ENCODE measurements around the gene MCRIP1. TPM values are rescaled to one million over a fixed set of nuclear protein-coding genes. Genes with fewer than 3 reads are reported as not detected.

The MCRIP1 gene
- total RNA-seq, 4 donors from 2014 or later: 55.2 to 88.6 (median 83.7) TPM

DNA sequence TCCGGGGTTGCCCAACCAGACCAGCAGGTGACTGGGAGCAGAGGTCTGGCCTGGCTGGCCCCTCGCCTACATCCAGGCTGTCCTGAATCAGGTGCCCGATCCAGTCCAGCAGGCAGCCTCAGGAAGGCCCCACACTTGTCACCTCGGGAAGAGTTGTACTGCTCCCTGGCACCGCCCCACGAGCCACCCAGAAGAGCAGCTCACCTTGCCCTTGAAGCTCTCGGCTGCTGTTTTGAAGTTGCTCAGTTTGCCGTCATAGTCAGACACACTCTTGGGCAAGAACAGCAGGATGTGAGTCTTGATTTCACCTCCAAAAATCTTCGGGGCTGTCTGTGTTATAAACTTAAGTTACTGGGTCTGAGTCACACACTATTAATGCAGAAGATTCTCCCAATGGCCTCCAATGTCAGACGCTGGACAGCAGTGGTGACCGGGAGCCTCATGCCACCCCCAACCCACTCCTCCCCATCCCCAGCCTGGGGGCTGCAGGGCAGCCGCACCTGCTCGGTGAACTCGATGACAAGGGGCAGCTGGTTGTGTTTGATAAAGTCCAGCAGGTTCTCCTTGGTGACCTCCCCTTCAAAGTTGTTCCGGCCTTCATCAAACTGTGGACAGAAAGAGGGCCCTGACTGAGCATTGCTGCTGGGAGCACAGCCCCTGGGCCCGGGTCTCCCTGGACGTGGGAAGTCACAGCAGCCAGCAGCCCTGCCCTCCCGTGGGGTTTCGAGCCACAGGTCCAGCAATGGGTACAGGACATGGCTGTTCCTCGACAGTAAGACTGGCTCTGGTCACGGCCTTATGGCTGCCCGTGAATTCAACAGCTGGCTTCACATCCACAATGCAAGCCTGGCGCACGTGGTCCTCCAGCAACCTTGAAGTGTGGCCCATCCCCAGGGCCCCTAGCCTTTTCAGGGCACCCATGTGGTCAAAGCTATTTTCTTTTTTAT lies 13.9 kb upstream of the MCRIP1 start:
- H3K4me3 ChIP-seq (replicated peaks in 1 of 3): no peak overlapping the region
- WGBS, 2 donors: 85 to 96% methylated on average over 13 to 19 of the region's 24 CpGs
- H3K36me3 ChIP-seq: peaks cover 53 to 72% of the 10 kb centered on the region in 2 donors
- intact Hi-C loops (cut with DNase I): no loop called here
- H3K27me3 ChIP-seq: no peaks in the 10 kb centered on the region
- no peak overlapping the region for H3K27ac ChIP-seq
- no peak for TF ChIP-seq POLR2A (IDR thresholded peaks at IDR 0.05)
- TF ChIP-seq, protein P1, sequence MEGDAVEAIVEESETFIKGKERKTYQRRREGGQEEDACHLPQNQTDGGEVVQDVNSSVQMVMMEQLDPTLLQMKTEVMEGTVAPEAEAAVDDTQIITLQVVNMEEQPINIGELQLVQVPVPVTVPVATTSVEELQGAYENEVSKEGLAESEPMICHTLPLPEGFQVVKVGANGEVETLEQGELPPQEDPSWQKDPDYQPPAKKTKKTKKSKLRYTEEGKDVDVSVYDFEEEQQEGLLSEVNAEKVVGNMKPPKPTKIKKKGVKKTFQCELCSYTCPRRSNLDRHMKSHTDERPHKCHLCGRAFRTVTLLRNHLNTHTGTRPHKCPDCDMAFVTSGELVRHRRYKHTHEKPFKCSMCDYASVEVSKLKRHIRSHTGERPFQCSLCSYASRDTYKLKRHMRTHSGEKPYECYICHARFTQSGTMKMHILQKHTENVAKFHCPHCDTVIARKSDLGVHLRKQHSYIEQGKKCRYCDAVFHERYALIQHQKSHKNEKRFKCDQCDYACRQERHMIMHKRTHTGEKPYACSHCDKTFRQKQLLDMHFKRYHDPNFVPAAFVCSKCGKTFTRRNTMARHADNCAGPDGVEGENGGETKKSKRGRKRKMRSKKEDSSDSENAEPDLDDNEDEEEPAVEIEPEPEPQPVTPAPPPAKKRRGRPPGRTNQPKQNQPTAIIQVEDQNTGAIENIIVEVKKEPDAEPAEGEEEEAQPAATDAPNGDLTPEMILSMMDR (IDR thresholded peaks at IDR 0.05): no peak
- DNase-seq: no peak
- no peaks in the 10 kb centered on the region for H3K9me3 ChIP-seq
- H3K4me1 ChIP-seq: no peaks in the 10 kb centered on the region

DNA sequence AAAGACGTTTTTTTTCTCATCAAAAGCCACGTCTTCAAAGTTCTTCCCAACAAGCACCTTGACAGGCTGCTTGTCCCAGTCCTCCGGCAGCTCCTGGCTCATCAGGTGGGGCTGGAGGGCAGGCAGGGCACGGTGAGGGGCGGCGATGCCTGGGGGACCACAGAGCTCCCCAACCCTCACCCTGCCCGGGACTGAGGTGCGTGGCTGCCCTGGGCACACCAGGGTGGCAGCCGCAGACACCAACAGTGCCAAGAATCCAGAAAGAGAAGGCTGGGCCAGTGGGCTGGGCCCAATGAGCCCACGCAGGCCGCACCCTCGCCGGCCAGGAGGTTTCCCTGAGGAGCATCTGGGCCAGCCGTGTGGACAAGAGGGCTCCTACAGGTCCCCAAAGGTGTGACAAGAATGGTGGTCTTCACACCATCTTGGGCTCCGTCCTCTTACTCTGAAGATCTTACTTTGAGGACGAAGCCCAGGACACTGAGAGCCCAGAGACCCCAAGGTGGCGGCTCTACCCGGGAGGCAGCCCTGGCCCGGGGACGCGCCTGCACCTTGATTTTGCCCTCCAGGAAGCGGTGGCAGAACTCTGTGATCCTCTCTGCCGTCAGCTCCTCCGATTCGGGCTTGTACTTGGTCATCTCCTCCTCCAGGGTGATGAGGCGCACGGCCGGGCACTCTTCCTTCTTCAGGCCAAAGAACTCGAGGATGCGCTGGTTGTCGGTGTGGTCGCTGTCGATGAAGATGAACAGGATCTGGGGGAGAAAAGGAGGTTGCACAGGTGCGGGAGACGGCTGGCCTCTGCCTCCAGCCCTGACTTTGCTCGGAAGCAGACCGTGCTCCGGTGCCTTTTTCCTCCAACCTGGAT lies 13.0 kb upstream of the MCRIP1 start:
- intact Hi-C loops (cut with DNase I): no loop called here

GRCh38 chr17:81845361-81845760 lies 12.3 kb upstream of the MCRIP1 start:
- no peak for DNase-seq
- Histone ChIP-seq H3K4me3 (replicated peaks in 1 of 3) (no peak overlapping the region), H3K36me3 (peaks cover 44 to 63% of the 10 kb centered on the region in 2 donors), H3K27me3 (no peaks in the 10 kb centered on the region), H3K4me1 (no peaks in the 10 kb centered on the region), H3K9me3 (no peaks in the 10 kb centered on the region), H3K27ac (no peak overlapping the region)
- TF ChIP-seq, protein P1 (IDR thresholded peaks at IDR 0.05): no peak
- no peak for TF ChIP-seq POLR2A (IDR thresholded peaks at IDR 0.05)
- 95 to 98% methylated on average over 7 to 12 of the region's 13 CpGs for WGBS, 2 donors
- intact Hi-C loops (cut with DNase I): no loop called here

More for the DNA sequence above, 13.0 kb upstream of the MCRIP1 start:
- no peak overlapping the region for H3K27ac ChIP-seq
- no peaks in the 10 kb centered on the region for H3K4me1 ChIP-seq
- no peak for DNase-seq
- H3K4me3 ChIP-seq (replicated peaks in 1 of 3): no peak overlapping the region
- no peaks in the 10 kb centered on the region for H3K27me3 ChIP-seq
- no peaks in the 10 kb centered on the region for H3K9me3 ChIP-seq
- WGBS, 2 donors: 93 to 95% methylated on average over 20 to 28 of the region's 38 CpGs
- H3K36me3 ChIP-seq: peaks cover 44 to 63% of the 10 kb centered on the region in 2 donors
- TF ChIP-seq, protein P1 (IDR thresholded peaks at IDR 0.05): no peak
- no peak for TF ChIP-seq POLR2A (IDR thresholded peaks at IDR 0.05)

- Histone ChIP-seq H3K4me1 (no peaks in the 10 kb centered on the region), H3K4me3 (replicated peaks in 1 of 3) (no peak overlapping the region), H3K36me3 (peaks cover 44 to 60% of the 10 kb centered on the region in 2 donors), H3K9me3 (no peaks in the 10 kb centered on the region), H3K27me3 (no peaks in the 10 kb centered on the region), H3K27ac (no peak overlapping the region)
- DNase-seq: no peak
- TF ChIP-seq POLR2A (IDR thresholded peaks at IDR 0.05): no peak
- TF ChIP-seq, protein P1 (IDR thresholded peaks at IDR 0.05): no peak
- 84 to 93% methylated on average over 11 to 13 of the region's 13 CpGs for WGBS, 2 donors
- intact Hi-C loops (cut with DNase I): no loop called here
Measured at GRCh38 chr17:81844887-81845286, 11.8 kb upstream of the MCRIP1 start.

All from thyroid gland (tissue), 4 donors.